Activated CD4-positive, alpha-beta T cell treated with anti-CD3 and anti-CD28 coated beads for 48 hours (primary cell): ENCODE results near the gene SH3TC1.

ENCODE experiments used
- DNase-seq: peaks from one replicate; pipeline ENCODE4 v3.0.0-alpha.2; 2020

Gene SH3TC1

DNA sequence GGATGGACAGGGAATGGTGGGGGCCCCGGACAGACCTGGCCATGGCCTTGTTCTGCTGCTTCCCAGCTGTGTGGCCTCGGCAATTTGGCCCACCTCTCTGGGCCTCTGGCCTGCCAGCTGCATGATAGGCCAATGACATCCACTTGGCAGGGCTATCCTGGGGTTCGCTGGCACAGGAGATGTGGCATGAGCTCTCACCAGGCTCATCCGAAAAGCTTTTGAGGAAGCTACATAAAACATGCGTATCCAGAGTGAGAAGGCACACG lies 18.1 kb downstream of the SH3TC1 start:
- no peak for DNase-seq

DNA sequence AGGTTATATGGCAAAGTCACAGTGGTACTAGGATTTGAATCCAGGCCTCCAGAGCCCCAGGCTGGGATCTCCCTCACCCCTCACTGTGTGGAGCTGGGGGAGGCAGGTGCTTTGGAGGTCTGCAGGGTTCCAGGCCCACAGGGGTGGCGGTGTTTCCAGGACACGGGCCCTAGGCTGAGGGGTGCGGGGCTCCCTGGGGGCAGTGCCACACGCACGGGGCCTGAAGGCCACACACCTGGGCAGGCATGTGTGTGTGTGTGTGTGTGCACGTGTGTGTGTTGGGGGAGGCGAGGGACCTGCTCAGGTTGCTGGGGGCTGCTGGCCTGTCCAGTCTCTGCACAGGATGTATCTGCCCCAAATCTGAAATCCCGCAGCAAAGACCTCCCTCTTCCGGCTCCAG lies 18.8 kb downstream of the SH3TC1 start:
- no peak for DNase-seq

DNA sequence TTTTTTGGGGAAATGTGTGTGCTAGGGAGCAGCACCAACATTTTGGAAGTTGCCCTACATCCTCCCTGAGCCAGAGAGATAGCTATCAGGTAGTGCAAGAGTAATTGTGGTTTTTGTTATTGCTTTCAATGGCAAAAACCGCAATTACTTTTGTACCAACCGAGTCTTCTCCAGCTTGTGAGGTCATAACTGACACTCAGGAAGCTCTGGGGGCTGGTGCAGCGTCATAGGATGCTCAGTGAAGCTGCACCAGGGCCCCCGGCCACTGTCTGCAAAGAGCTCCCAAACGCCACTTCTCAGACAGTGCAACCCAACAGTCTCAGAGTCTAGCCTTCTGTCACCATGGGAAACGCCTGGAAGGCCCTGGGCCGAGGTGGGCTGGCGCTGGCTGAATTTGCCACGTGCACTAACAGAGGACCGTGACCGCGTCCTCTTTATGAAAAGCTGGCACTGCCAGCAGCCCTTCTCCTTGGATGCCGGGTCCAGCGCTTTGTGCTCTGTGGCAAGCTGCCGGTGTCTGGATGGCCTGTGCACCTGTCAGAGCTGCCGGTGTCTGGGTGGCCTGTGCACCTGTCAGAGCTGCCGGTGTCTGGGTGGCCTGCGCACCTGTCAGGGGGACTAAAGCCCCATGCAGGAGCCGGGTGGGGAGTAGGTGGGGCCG lies 19.4 kb downstream of the SH3TC1 start:
- DNase-seq = no peak

DNA sequence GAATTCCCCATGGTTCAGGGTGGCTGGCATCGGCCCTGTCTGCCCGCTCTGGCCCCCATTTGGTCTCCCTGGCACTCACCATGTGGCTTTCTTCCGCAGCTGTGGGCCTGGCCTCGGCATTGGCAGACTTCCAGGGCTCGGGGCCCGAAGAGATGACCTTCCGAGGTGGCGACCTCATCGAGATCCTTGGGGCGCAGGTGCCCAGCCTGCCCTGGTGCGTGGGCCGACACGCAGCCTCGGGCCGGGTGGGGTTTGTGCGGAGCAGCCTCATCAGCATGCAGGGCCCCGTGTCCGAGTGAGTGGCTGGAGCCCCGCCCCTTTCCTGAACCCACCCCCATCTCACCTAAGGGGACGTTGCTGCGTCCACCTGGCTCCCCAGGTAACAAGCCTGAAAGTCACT lies 20.1 kb downstream of the SH3TC1 start:
- no peak for DNase-seq

DNA sequence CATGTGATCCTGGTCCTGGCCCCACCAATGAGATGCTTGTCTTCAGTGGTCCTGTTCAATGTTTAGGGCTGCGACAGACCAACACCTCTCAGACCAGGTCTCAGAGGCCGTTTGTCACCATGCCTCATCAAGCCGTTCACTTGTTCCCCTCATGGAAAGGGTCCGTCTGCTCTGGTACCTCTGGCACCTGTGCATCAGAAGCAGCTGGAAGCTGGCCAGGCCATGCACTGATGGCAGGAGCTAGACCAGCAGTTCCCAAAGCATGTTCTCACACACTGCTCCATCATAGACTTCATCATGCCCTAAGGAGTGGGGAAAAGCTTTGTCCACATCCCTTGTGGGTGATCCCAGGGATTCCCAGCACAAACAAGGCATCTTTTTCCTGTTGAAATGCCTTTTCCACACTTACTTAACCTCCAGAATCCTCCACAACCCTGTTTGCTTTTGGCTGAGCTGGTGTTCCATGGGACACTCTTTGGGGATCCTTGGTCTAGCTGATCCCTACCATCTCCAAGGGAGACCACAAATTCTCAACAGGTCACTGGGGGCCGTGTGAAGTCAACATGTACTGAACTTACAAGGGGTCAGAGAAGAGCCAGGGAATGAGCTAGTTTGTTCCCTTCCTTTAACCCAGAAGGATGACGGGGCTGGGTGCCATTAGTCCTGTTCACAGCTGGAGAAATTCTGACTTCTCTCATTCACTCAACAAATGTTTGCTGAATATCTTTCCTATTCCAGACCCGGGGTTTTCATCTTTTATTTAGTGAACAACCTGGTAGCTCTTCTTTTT lies 21.8 kb downstream of the SH3TC1 start:
- DNase-seq = no peak

DNA sequence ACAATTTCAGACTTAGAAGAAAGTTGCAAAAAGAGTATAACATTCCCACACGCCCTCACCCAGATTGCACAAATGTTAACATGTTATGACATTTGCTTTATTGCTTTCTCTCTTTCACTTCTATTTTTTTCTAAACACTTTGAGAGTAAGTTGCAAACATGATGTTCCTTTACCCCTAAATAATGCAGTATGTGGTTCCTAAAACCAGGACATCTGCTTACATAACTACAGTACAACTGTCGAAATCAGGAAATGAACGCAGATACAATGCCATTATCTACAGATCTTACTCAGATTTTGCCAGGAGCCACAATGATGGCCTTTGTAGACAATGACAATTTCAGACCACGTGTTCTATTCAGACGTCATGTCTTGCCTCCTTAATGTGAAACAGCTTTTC lies 22.4 kb downstream of the SH3TC1 start:
- no peak for DNase-seq

DNA sequence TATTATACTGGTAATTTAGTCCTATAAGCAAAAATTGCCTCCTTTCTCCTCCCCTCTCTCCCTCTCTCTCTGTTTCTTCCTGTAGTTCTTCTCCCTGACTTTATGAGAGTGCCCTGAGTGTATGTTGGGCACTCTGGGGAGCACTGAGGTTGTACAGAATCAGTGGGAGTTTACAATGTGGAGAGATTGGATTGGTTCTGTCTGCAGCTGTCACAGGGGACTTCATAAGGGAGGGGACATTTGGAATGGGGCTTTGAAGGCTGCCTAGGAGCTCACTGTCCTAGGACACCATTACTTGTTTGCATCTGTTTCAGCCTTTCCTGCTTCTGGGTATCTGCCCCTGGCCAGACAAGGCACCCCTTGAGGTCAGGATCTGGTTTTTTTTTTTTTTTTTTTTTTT lies 22.9 kb downstream of the SH3TC1 start:
- no peak for DNase-seq

DNA sequence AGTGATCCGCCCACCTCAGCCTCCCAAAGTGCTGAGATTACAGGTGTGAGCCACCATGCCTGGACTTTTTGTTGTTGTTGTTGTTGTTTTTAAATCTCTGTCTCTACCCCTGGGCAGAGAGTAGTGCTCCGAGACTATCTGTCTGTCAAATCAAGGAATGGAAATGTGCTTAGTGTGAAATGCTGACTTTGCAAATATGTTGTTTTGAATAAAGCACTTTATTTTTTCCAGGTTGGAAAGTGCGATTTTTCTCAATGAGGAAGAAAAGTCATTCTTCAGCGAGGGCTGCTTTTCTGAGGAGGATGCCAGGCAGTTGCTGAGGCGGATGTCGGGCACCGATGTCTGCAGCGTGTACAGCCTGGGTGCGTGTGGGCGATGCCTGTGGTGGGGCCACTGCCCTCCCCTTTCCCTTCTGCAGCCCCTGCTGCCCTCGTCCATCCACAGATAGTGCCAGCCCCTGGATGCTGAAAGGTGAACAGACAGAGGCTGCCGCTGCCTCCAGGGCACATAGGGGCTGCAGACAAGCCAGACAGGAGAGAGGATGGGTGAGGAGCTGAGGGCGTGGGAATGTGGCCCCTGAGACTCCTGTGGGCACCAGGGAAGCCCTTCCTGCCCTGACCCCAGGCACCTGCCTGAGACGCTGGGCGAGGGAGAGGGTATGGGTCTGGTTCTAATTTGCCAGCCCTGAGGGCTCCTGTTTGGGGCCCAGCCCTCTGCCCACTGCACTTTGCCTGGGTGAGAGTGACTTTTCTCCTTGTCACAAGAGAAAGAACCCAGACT lies 23.7 kb downstream of the SH3TC1 start:
- DNase-seq = no peak

DNA sequence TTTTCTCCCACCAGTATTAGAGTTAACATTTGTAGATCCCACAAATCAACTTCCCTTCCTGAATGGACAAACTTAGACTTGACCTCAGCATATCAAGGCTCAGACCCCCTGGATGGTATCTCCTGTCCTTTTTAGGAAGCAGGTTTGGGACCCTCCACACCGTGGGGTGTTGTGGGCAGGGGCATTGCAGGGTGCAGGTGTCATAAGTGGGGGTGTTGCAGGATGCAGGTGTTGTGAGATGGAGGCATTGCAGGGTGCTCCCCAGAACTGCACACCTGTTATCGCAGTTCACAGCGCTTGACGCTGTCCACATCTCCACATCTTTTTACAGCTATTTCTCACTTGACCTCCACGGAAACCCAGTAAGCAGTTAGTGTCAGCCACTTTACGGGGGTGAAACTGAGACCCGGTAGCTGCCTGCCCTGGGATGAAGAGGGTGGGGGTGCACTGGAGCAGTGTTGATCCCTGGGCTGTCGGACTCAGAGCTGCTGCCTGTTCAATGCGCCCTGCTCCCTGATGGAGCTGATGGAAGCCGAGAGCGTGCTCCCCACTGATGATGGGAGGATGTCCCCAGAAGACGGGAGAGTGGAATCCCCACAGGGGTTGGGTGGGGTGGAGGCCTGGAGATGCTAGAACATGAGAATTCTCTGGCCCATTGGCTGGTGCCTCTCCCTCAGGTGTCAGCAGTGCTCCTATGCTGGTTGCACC lies 25.3 kb downstream of the SH3TC1 start:
- no peak for DNase-seq

DNA sequence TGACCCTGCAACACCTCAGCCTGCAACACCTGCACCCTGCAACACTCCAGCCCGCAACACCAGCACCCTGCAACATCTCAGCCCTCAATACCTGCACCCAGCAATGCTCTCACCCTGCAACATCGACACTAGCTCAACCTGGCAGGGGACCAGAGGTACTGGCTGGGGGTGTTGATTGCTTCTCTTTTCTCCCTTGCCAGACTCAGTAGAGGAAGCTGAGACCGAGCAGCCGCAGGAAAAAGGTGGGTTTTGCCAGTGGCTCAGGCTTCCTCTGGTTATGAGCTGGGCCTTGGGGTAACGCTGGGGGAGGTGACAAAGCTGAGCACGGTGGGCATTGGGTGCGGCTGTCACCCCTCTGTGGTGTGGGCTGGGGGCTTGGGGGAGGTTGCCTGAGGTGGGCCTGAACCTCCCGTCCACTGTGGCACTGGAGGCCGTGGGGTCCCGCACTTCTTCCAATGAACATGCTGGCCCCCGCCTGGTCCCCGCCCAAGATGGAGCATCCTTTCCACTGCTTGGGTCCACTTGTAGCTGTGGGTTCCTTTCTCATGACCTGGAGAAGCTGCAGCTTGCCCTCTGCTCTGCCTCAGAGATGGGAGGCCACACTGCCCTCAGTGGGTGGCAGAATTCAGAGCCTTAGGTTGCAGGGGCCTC lies 26.0 kb downstream of the SH3TC1 start:
- DNase-seq = no peak

DNA sequence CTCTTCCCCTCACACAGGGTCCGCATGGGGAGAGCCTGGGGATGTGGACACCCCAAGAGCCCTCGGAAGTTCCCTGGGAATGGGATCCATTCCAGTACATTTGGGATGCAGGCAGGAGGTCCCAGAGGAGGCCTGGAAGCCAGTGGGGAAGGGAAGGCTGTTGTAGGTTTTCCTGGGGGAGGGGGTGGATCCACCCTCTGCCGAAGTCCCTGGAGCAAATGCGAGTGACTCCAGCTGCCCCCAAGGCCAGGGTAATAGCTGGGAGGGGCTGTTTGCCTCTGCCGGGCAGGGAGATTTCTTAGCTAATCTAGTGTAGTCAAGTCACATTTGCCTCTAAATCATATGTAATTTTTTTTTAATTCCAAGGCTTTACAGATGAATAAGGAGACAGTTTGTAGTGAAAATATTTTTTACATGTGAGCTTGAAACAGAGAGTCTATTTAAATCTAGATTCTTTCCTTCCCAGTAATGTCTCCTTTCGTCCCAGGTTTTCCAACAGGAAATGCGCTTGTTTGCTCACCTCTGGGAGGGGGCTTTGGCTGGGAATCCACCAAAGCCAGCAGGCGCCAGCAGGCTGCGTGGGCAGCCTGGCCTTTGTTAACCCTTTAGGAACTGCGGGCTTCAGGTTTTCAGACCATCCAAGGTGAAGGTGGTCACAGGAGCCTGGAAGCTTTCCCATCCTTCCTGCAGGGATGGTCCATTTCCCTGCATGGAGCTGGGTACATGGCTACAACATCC lies 26.8 kb downstream of the SH3TC1 start:
- DNase-seq = no peak

DNA sequence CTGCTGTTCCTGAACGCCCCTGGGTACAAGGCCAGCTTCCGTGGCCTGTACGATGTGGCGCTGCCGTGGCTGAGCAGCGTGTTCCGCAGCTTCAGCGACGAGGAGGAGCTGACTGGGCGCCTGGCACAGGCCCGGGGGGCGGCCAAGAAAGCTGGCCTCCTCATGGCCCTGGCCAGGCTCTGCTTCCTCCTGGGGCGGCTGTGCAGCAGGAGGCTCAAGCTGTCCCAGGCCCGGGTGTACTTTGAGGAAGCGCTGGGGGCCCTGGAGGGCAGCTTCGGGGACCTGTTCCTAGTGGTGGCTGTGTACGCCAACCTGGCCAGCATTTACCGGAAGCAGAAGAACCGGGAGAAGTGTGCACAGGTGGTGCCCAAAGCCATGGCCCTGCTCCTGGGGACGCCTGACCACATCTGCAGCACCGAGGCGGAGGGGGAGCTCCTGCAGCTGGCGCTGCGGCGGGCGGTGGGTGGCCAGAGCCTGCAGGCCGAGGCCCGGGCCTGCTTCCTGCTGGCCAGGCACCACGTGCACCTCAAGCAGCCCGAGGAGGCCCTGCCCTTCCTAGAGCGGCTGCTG lies 28.2 kb downstream of the SH3TC1 start:
- no peak for DNase-seq

DNA sequence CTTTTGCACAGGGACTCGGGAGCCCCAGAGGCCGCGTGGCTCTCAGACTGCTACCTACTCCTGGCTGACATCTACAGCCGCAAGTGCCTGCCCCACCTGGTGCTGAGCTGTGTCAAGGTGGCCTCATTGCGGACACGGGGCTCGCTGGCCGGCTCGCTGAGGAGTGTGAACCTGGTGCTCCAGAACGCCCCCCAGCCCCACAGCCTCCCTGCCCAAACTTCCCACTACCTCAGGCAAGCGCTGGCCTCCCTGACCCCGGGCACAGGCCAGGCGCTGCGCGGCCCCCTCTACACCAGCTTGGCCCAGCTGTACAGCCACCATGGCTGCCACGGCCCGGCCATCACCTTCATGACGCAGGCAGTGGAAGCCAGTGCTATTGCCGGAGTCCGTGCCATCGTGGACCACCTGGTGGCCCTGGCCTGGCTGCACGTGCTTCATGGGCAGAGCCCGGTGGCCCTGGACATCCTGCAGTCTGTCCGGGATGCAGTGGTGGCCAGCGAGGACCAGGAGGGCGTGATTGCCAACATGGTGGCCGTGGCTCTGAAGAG lies 28.8 kb downstream of the SH3TC1 start:
- no peak for DNase-seq

DNA sequence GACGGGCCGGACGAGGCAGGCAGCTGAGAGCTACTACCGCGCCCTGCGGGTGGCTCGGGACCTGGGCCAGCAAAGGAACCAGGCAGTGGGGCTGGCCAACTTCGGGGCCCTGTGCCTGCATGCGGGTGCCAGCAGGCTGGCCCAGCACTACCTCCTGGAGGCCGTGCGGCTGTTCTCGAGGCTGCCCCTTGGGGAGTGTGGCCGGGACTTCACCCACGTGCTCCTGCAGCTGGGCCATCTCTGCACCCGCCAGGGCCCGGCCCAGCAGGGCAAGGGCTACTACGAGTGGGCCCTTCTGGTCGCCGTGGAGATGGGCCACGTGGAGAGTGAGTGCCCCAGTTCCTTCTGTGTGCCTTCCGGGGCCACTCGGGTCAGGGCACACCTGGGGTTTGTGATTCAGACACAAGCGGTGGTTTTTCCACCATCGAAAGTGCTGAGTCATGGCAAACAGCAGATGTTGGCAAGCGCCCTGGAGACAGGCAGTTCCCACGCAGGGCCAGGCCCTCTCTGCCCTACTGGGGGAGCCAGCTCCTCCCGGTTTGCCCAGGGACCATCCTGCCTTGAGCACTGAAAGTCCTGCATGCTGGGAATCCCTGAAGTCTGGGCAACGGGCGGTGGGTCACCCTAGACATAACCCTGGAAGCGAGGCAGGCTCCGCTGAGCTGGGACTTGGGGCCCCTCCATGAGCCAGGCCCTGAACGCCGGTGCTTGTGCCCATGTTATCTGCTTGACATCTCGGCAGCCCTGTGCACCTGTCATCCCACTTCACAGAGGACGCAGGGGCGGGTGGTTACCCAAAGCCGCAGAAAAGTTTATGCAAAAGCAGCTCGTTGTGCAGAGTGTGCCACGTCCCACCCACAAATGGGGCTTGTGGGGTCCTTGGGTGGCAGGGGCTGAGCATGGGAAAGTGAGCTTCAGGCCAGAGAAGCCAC lies 29.5 kb downstream of the SH3TC1 start:
- DNase-seq = peak; percentile 90

DNA sequence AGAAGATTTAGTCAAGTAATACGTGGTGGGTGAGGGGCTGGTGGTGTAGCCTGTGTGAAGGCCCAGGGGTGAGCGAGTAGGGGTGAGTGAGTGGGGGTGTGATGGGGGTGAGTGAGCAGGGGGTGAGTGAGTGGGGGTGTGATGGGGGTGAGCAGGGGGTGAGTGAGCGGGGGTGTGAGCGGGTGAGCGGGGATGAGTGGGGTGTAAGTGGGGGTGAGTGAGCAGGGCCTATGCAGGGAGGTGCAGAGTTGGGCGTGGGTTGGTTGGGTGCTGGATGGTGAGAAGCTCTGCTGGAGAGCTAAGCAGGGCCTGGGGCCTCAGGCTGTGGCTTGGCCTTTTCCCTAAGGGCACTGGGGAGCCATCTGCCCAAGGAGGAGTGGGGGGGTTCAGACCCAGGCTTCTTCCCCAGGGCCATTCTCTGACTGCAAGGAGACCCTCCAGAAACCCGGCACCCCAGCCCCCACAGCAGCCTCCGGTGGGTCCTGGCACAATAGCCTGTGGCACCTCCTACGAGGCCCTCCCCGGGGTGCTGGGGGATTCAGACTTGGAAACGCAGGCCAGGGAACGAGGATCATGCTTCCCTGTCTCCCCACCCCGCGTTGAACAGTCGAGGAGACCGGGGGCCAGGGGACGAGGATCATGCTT lies 30.4 kb downstream of the SH3TC1 start:
- DNase-seq = peak; percentile 49

DNA sequence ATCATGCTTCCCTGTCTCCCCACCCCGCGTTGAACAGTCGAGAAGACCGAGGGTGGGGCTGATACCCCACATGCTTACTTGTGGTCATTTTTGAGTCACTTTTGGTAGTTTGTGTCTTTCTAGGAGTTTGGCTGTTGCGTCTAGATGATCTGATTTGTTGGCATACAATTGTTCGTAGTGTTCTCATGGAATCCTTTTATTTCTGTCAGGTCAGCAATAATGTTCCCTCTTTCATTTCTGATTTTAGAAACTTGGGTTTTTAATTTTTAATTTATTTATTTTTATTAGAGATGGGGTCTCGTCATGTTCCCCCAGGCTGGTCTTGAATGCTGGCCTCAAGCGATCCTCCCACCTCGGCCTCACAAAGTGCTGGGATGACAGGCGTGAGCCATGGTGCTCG lies 30.9 kb downstream of the SH3TC1 start:
- DNase-seq = no peak

DNA sequence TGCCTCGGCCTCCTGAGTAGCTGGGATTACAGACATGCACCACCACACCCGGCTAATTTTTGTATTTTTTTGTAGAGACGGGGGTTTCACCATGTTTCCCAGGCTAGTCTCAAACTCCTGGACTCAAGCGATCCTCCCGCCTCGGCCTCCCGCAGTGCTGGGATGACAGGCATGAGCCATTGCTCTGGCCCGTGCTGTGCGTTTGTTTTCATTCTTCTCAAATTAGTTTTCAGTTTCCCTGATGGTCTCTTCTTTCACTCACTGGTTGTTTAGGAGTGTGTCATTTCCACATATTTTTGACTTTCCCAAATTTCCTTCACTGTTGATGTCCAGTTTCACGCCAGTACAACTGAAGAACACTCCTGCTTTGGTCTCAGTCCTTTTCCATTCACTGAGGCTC lies 31.8 kb downstream of the SH3TC1 start:
- no peak for DNase-seq

DNA sequence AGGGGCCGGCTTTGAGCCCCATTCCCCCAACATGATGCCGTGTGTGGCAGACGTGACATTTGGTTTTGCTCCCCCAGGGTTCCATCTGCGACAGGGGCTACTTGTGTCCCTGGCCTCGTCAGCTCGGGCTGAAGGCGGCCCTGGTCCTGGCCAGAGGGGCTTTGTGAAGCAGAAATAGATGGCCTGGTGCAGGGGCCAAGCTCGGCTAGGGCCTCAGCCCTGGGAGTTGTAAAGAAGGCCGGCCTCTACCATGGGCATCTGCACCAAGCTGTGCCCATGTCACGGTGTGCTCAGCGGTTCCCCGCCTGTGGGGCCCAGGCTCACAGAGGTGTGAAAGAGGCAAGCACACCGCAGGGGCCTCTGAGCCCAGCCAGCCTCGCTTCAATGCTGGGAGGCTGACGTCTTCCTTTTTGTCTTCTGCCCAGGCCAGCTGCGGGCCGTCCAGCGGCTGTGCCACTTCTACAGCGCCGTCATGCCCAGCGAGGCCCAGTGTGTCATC lies 32.5 kb downstream of the SH3TC1 start:
- DNase-seq = no peak

DNA sequence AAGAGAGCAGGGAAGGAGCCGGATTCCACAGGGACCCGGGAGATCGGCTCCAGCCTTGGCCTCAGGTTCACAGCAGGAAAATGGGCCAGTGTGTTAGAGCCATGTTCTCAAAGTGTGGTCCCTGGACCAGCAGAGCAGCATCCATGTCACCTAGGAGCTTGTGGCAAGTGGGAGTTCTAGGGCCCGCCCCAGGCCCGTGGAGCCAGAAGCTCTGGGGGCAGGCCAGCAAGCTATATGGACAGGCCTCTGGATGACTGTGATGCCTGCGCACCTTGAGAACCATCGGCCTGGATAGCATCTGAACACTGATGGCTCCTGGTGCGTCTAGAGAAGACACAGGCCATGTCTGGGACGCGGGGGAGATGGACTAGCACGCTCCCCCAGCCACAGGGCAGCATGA lies 33.7 kb downstream of the SH3TC1 start:
- DNase-seq = no peak
